ENCODE measurements around the gene FBXO3. TPM values are rescaled to one million over a fixed set of nuclear protein-coding genes. Genes with fewer than 3 reads are reported as not detected.
A peak's percentile ranks its signal among the peaks of the same experiment; 100 is the strongest.
"Not testable (repeated sequence)": the region's sequence is repeated elsewhere in the genome, so short reads cannot be mapped to it uniquely, and the experiment has no call there.

FBXO3 gene
- total RNA-seq = 28.7 to 29.3 TPM (median 28.9 TPM) in 3 replicates

DNA sequence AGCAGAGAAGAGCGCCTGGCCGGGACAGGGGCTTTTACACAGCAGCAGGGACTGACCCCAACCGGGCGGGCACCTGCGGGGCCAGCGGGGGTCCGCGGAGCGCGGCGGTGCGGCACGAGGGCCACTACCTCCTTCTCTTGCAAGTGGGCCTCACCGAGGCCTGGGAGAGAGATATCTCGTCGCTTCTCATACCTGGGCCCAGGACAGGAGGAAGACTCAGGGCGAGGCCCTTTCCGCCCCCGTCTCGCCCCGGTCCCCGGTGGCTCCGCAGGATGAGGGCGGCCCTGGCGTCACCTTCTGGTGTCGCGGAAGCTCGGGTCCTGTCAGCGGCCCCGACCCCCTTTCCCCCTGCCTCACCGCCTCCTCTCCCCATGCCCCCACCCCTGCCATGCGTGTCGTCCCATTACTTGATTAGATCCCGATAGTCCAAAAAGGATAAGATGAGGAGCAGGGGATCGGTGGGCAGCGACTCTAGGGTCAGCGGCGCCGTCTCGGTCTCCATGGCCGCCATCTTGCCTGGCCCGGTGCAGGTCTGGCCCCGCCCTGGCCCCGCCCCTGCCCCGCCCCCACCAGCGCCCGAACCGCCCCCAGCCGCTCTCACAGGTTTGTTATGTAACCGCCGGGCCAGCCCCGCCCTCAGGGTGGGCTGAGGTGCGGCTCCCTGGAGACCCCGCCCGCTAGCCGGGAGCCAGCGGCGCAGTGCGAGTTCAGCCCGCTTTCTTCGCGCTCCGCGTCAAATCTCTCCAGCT lies at the start of gene FBXO3:
TSS of gene FBXO3 (minus strand) at position 534 of the 749 bp plus-strand sequence. CDS start at position 511, 23 bp downstream.
- TF ChIP-seq, protein P1, sequence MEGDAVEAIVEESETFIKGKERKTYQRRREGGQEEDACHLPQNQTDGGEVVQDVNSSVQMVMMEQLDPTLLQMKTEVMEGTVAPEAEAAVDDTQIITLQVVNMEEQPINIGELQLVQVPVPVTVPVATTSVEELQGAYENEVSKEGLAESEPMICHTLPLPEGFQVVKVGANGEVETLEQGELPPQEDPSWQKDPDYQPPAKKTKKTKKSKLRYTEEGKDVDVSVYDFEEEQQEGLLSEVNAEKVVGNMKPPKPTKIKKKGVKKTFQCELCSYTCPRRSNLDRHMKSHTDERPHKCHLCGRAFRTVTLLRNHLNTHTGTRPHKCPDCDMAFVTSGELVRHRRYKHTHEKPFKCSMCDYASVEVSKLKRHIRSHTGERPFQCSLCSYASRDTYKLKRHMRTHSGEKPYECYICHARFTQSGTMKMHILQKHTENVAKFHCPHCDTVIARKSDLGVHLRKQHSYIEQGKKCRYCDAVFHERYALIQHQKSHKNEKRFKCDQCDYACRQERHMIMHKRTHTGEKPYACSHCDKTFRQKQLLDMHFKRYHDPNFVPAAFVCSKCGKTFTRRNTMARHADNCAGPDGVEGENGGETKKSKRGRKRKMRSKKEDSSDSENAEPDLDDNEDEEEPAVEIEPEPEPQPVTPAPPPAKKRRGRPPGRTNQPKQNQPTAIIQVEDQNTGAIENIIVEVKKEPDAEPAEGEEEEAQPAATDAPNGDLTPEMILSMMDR (IDR thresholded peaks at IDR 0.05; ENCODE audit: unreplicated experiment) = no peak
- Mint-ChIP-seq H3K27ac (peak within 1 kb of the TSS; percentile 94), H3K4me3 (peak within 1 kb of the TSS; percentile 87), H3K36me3 (peaks cover 7% of the 10 kb centered on the region), H3K4me1 (peaks cover 31% of the 10 kb centered on the region), H3K9me3 (no peaks in the 10 kb centered on the region), H3K27me3 (ENCODE audit: low read depth) (peaks cover 24% of the 10 kb centered on the region)
- DNase-seq (ENCODE audit: low spot score in 2 of 2, unreplicated experiment in 2 of 2) = peak; percentile 84 to 87

DNA sequence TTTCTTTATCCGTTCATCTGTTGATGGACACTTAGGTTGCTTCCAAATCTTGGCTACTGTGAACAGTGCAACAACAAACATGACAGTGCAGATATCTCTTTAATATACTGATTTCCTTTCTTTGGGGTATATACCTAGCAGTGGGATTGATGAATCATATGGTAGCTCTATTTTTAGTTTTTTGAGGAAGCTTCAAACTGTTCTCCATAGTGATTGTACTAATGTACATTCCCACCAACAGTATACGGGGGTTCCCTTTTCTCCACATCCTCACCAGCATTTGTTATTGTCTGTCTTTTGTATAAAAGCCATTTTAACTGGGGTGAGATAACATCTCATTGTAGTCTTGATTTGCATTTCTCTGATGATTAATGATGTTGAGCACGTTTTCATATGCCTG lies 48.7 kb upstream of the FBXO3 start:
- not testable (repeated sequence) for H3K4me1 Mint-ChIP-seq; H3K36me3 Mint-ChIP-seq; H3K4me3 Mint-ChIP-seq; H3K27ac Mint-ChIP-seq; DNase-seq (ENCODE audit: low spot score in 2 of 2, unreplicated experiment in 2 of 2)
- Mint-ChIP-seq H3K9me3 (peaks cover 16% of the 10 kb centered on the region), H3K27me3 (ENCODE audit: low read depth) (peaks cover 27% of the 10 kb centered on the region)

DNA sequence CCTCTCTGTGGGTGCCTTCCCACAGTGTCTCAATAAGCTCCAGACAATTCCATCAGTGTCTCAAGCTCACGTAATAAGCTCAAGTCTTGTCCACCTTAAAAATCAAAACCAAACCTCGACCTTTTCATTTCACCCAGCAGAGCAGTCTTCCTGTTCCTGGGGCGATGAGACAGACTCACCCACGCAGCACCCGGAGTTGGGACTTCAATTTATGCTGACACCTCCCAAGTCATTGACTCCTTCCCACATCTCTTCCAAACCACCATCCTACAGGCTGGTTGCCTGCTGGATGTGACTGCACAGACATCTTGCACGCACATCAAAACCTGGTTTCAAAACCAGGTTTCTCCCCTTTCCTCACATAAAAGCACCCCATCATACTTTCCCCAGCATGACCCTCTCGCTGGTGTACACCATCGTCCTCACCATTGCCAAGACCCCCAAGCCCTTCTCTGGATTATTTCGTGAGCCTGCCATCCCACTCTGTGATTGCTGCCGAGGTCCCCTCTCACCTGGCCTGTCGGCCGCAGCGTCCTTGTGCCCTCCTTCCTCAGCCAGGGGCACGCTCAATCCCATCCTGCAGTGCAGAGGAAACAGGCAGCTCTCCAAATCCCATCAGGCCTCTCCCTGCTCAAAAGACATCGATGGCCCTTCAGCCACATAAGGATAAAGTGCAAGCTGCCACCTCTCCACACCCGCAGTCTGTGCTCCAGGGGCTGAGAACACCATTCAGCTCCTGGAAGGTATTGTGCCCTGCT lies 45.1 kb upstream of the FBXO3 start:
- no peak for DNase-seq (ENCODE audit: low spot score in 2 of 2, unreplicated experiment in 2 of 2)
- no peaks in the 10 kb centered on the region for H3K4me1 Mint-ChIP-seq
- H3K27me3 Mint-ChIP-seq (ENCODE audit: low read depth) = peaks cover 23% of the 10 kb centered on the region
- peaks cover 16% of the 10 kb centered on the region for H3K9me3 Mint-ChIP-seq
- no peak overlapping the region for H3K27ac Mint-ChIP-seq
- H3K4me3 Mint-ChIP-seq = no peak overlapping the region
- H3K36me3 Mint-ChIP-seq = no peaks in the 10 kb centered on the region
- TF ChIP-seq, protein P1 (IDR thresholded peaks at IDR 0.05; ENCODE audit: unreplicated experiment) = no peak

DNA sequence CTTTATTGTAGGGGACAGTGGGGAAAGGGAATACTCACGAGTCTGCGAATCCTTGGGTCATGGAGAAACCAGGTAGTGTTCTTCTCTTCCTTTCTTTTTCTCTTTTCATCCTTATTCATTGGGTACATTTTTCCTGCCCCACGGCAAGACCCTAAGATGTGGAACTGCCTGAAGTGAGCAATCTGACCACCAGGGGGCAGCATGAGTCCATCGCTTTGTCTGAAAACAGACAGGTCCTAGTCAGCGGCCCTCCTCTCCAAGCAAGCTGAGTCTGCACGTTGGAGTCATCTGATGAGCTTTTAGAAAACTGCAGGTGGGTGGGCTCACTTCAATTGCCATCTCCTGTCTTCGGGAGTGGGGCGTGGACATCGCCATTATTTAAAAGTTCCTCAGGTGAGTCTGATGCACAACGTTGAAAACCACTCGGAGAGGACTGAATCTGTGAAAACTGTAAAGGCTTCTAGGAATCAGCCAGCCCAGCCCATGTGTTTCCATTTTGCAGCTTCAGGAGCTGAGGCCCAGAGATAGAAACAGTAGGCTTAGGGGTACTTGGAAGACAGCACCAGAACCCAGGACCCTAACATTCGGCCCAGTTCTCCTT lies 34.0 kb upstream of the FBXO3 start:
- Mint-ChIP-seq H3K9me3 (no peaks in the 10 kb centered on the region), H3K27ac (no peak overlapping the region)

DNA sequence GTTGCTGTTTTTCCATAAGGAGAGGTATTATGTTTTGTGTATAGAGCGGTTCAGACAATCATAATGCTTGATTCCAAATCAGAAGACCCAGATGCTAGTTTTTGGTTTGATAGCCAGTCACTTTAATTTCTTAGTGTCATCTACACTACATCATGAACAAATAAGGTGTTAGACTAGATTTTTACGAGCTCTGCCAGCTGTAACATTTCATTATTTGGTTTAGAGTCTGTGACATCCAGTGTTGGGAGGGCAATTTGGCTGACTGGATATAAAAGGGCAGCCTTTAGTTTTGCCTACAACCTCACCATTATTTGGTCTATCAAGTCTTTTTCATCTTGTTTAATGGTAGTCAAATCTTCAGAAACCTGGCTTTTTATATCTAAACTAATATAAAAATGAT lies 30.2 kb upstream of the FBXO3 start:
- peaks cover 12% of the 10 kb centered on the region for H3K4me1 Mint-ChIP-seq
- H3K9me3 Mint-ChIP-seq = no peaks in the 10 kb centered on the region
- no peaks in the 10 kb centered on the region for H3K36me3 Mint-ChIP-seq
- H3K27me3 Mint-ChIP-seq (ENCODE audit: low read depth) = peaks cover 64% of the 10 kb centered on the region
- DNase-seq (ENCODE audit: low spot score in 2 of 2, unreplicated experiment in 2 of 2) = no peak
- H3K4me3 Mint-ChIP-seq = no peak overlapping the region
- H3K27ac Mint-ChIP-seq = no peak overlapping the region
- TF ChIP-seq, protein P1 (IDR thresholded peaks at IDR 0.05; ENCODE audit: unreplicated experiment) = no peak

More for the DNA sequence above, 34.0 kb upstream of the FBXO3 start:
- TF ChIP-seq, protein P1 (IDR thresholded peaks at IDR 0.05; ENCODE audit: unreplicated experiment) = peak; percentile 97
- H3K4me3 Mint-ChIP-seq = no peak overlapping the region
- H3K4me1 Mint-ChIP-seq = peaks cover 3% of the 10 kb centered on the region
- DNase-seq (ENCODE audit: low spot score in 2 of 2, unreplicated experiment in 2 of 2) = peak; percentile 77 to 94
- no peaks in the 10 kb centered on the region for H3K36me3 Mint-ChIP-seq
- peaks cover 39% of the 10 kb centered on the region for H3K27me3 Mint-ChIP-seq (ENCODE audit: low read depth)
